ENCODE data around the gene SLC25A13. TPM values are rescaled to one million over a fixed set of nuclear protein-coding genes. Genes with fewer than 3 reads are reported as not detected.

The SLC25A13 gene
- total RNA-seq, 1 experiment from 2014 or later = 71.7 TPM

- Mint-ChIP-seq H3K9me3 (0 out of 5 replicates have a peak, but pooled peaks cover 0 to 3% of the 10 kb centered on the region in 2 experiments), H3K36me3 (ENCODE audit: insufficient read depth in 1 of 3, low read depth in 3 of 3) (peaks cover 0 to 6% (median 0%) of the 10 kb centered on the region in 3 experiments; a peak in 2 of 7 replicates), H3K27ac (no peak overlapping the region), H3K4me3 (no peak overlapping the region), H3K4me1 (peaks cover 0 to 6% of the 10 kb centered on the region in 2 experiments; a peak in 2 of 4 replicates), H3K27me3 (ENCODE audit: low read depth) (peaks cover 20% of the 10 kb centered on the region)
- Histone ChIP-seq H3K23me2 (ENCODE audit: insufficient read length, low read depth, low read length, poor library complexity, severe bottlenecking) (no peaks in the 10 kb centered on the region), H2BK12ac (ENCODE audit: insufficient read length, low read depth, low read length) (no peak overlapping the region), H2BK5ac (ENCODE audit: insufficient read length, low read length) (no peak overlapping the region), H3K56ac (ENCODE audit: insufficient read length, low read depth, low read length) (no peak overlapping the region), H3K14ac (ENCODE audit: insufficient read depth, low read length) (no peak overlapping the region), H3K23ac (ENCODE audit: insufficient read length, low read depth, low read length) (no peak overlapping the region), H3K18ac (ENCODE audit: insufficient read length, low read depth, low read length) (no peak overlapping the region), H3K4ac (ENCODE audit: low read depth, low read length) (no peak overlapping the region), H4K8ac (replicated peaks; ENCODE audit: insufficient read length, low read depth, low read length) (no peak overlapping the region), H4K5ac (ENCODE audit: insufficient read length, low read depth, low read length) (no peak overlapping the region), H2BK120ac (ENCODE audit: low read depth, low read length, poor library complexity, severe bottlenecking) (no peak overlapping the region), H3T11ph (ENCODE audit: low read length) (no peak overlapping the region), H3K4me2 (ENCODE audit: insufficient read depth, insufficient read length, low read length) (no peak overlapping the region), H2BK20ac (ENCODE audit: low read depth, low read length, poor library complexity, severe bottlenecking) (no peak overlapping the region), H3K79me1 (ENCODE audit: insufficient read depth, low read depth, low read length, poor library complexity, severe bottlenecking) (no peaks in the 10 kb centered on the region), H2AFZ (ENCODE audit: low read length) (no peak overlapping the region), H2BK15ac (ENCODE audit: low read depth, low read length) (no peak overlapping the region), H3K4me1 (ENCODE audit: insufficient read depth, low read length) (no peaks in the 10 kb centered on the region), H3K79me2 (ENCODE audit: insufficient read depth, low read length) (no peaks in the 10 kb centered on the region), H3K27me3 (ENCODE audit: insufficient read depth, low read length) (no peaks in the 10 kb centered on the region), H2AK5ac (ENCODE audit: insufficient read length, low read length) (no peak overlapping the region), H4K91ac (ENCODE audit: insufficient read length, low read depth, low read length) (no peak overlapping the region), H4K20me1 (ENCODE audit: control insufficient read depth, insufficient read depth, insufficient read length) (no peaks in the 10 kb centered on the region), H3K27ac (ENCODE audit: insufficient read length, low read depth, low read length) (no peak overlapping the region), H3K9me3 (ENCODE audit: control insufficient read depth, low read depth, low read length) (no peaks in the 10 kb centered on the region), H3K9ac (ENCODE audit: extremely low read depth, insufficient read length, low read length) (no peak overlapping the region)
- TF ChIP-seq CTCF (conservative IDR thresholded peaks at IDR 0.05) = no peak
- DNase-seq = no peak
- no CpG with 5 or more reads among the region's 1 CpG for WGBS (ENCODE audit: extremely low coverage, insufficient read length, low lambda C conversion rate)
These were observed 6.1 kb upstream of the SLC25A13 start for GRCh38 chr7:96328016-96328415.

Measured in H9 (cell line).